ENCODE results near the gene UNC5C. TPM values are rescaled to one million over a fixed set of nuclear protein-coding genes. Genes with fewer than 3 reads are reported as not detected.

Gene UNC5C
- polyA plus RNA-seq, 1 of the 3 experiments (the other 2 are of a cell fraction) = 3.3 TPM

- TF ChIP-seq EZH2phosphoT487 (IDR thresholded peaks at IDR 0.05; ENCODE audit: borderline replicate concordance, low read depth) (no peak), FOXJ3 (CRISPR knock-in tag; IDR thresholded peaks at IDR 0.05) (no peak), MXI1 (IDR thresholded peaks at IDR 0.05; ENCODE audit: low read depth, low read length) (no peak), YY1 (IDR thresholded peaks at IDR 0.05; ENCODE audit: low read depth) (no peak), NRF1 (IDR thresholded peaks at IDR 0.05; ENCODE audit: low read depth, low read length) (no peak), SIN3A (IDR thresholded peaks at IDR 0.05; ENCODE audit: borderline replicate concordance, low read depth, low read length) (no peak)
- TF ChIP-seq, protein P1, sequence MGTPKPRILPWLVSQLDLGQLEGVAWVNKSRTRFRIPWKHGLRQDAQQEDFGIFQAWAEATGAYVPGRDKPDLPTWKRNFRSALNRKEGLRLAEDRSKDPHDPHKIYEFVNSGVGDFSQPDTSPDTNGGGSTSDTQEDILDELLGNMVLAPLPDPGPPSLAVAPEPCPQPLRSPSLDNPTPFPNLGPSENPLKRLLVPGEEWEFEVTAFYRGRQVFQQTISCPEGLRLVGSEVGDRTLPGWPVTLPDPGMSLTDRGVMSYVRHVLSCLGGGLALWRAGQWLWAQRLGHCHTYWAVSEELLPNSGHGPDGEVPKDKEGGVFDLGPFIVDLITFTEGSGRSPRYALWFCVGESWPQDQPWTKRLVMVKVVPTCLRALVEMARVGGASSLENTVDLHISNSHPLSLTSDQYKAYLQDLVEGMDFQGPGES (IDR thresholded peaks at IDR 0.05; ENCODE audit: low read depth, low read length) = no peak
- TF ChIP-seq, protein P2, sequence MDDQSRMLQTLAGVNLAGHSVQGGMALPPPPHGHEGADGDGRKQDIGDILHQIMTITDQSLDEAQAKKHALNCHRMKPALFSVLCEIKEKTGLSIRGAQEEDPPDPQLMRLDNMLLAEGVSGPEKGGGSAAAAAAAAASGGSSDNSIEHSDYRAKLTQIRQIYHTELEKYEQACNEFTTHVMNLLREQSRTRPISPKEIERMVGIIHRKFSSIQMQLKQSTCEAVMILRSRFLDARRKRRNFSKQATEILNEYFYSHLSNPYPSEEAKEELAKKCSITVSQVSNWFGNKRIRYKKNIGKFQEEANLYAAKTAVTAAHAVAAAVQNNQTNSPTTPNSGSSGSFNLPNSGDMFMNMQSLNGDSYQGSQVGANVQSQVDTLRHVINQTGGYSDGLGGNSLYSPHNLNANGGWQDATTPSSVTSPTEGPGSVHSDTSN (IDR thresholded peaks at IDR 0.05) = no peak
These were observed 344.4 kb downstream of the UNC5C start (continued) for GRCh38 chr4:95204267-95204844.

- Histone ChIP-seq H3K9me2 (no peaks in the 10 kb centered on the region), H3K36me3 (replicated peaks in 1 of 2; ENCODE audit: control insufficient read depth in 1 of 2, insufficient read depth in 2 of 2, low read length in 1 of 2) (peaks cover 0 to 42% of the 10 kb centered on the region in 2 experiments), H2AFZ (ENCODE audit: low read depth) (no peak overlapping the region), H4K20me1 (ENCODE audit: insufficient read depth) (no peaks in the 10 kb centered on the region), H3F3A (replicated peaks; ENCODE audit: insufficient read depth) (no peaks in the 10 kb centered on the region), H3K4me3 (ENCODE audit: low read depth in 2 of 2, low read length in 1 of 2) (no peak overlapping the region), H3K4me2 (no peak overlapping the region), H3K9ac (no peak overlapping the region), H3K27ac (ENCODE audit: low read depth in 2 of 2, low read length in 1 of 2) (no peak overlapping the region), H3K27me3 (ENCODE audit: insufficient read depth) (no peaks in the 10 kb centered on the region), H3K9me3 (no peaks in the 10 kb centered on the region), H3K4me1 (ENCODE audit: control insufficient read depth in 1 of 2, insufficient read depth in 2 of 2, low read depth in 1 of 2, low read length in 1 of 2) (peaks cover 0 to 15% of the 10 kb centered on the region in 2 experiments; a peak in 2 of 4 replicates), H3K79me2 (ENCODE audit: insufficient read depth) (no peaks in the 10 kb centered on the region)
- no peak for TF ChIP-seq MEF2A (IDR thresholded peaks at IDR 0.05; ENCODE audit: borderline replicate concordance, low read depth)
- TF ChIP-seq JUND (IDR thresholded peaks at IDR 0.05) = no peak
- no peak for TF ChIP-seq RFX5 (IDR thresholded peaks at IDR 0.05; ENCODE audit: low read length)
- no peak for TF ChIP-seq POLR2AphosphoS5 (IDR thresholded peaks at IDR 0.05; ENCODE audit: low read depth, low read length)
- no peak for TF ChIP-seq USF2 (IDR thresholded peaks at IDR 0.05; ENCODE audit: borderline replicate concordance, low read depth, low read length)
- DNase-seq = no peak
- ChIA-PET CTCF (no interaction called here), POLR2A (interaction anchor here (0.6 kb wide), 1 partner anchor 9 kb away, joined by 3 read pairs; no protein-coding TSS in a partner anchor)
- 98% methylated on average over 7 of the region's 7 CpGs for WGBS (ENCODE audit: low lambda C conversion rate)
These were observed 349.8 kb downstream of the UNC5C start for GRCh38 chr4:95198961-95199360.
